ENCODE data around the gene MRPS30. TPM values are rescaled to one million over a fixed set of nuclear protein-coding genes. Genes with fewer than 3 reads are reported as not detected.

Gene MRPS30
- total RNA-seq (2021; ENCODE audit: unreplicated experiment) = 101 TPM
- 50.7 and 59.0 TPM in 2 replicates for polyA plus RNA-seq (2012)
- percentile 97 among the genes with signal in this experiment for Bru-seq, nascent RNA
- percentile 96 among the genes with signal in this experiment for BruChase-seq, experiment 1, labeled RNA remaining after a 6-hour chase
- BruChase-seq, experiment 2, labeled RNA remaining after a 2-hour chase = percentile 97 among the genes with signal in this experiment
- long read RNA-seq, transcript MRPS30-202 (5 exons, 1,678 nt) = major isoform, 174 of 188 reads
- long read RNA-seq, partial matches to known transcripts = 5 of 188 reads
- long read RNA-seq, other reads (novel, unspliced or antisense) = 9 of 188 reads

GRCh38 chr5:44808435-44809214 is at the start of gene MRPS30:
Gene MRPS30 (plus strand): TSS chr5:44808947. CDS start chr5:44808963, 16 bp downstream.
- Histone ChIP-seq H3K79me2 (ENCODE audit: insufficient read depth, low read length) (peaks cover 57% of the 10 kb centered on the region), H3K4me2 (ENCODE audit: low read length) (peak within 1 kb of the TSS; percentile 64), H4K20me1 (ENCODE audit: insufficient read depth) (peaks cover 3% of the 10 kb centered on the region; the same call in 1 of the 2 replicates), H3K9me3 (ENCODE audit: control insufficient read depth in 1 of 2, insufficient read depth in 1 of 2, low read depth in 1 of 2, low read length in 2 of 2) (no peaks in the 10 kb centered on the region), H3K4me3 (replicated peaks in 1 of 2; ENCODE audit: low read depth in 1 of 2, low read length in 2 of 2) (peak within 1 kb of the TSS; percentile 88 to 93), H3K36me3 (ENCODE audit: control insufficient read depth in 1 of 2, insufficient read depth in 2 of 2, low read length in 2 of 2) (peaks cover 28 to 30% of the 10 kb centered on the region in 2 experiments), H3K27ac (ENCODE audit: low read depth, low read length) (peak within 1 kb of the TSS; percentile 79), H2AFZ (ENCODE audit: low read depth, low read length, poor library complexity, severe bottlenecking) (no peak within 1 kb of the TSS), H3K27me3 (ENCODE audit: insufficient read depth, low read length) (no peaks in the 10 kb centered on the region), H3K9me2 (ENCODE audit: insufficient read depth) (no peaks in the 10 kb centered on the region), H3K4me1 (ENCODE audit: control insufficient read depth in 1 of 2, insufficient read depth in 2 of 2, low read length in 2 of 2) (peaks cover 10 to 23% of the 10 kb centered on the region in 2 experiments; a peak in 3 of 4 replicates), H3K9ac (ENCODE audit: low read length) (peak within 1 kb of the TSS; percentile 97)
- BruUV-seq (replicated peaks) = no TSS peak
- intact Hi-C loops (cut with micrococcal nuclease) = no loop called here
- ChIA-PET CTCF (no interaction called here), RAD21 (ENCODE audit: low non-redundant PET in 1 of 2, low total read pairs in 2 of 2, uncharacterized antibody in 2 of 2, unreplicated experiment in 2 of 2) (no interaction called here), POLR2A (no interaction called here)
- ATAC-seq (peak; percentile 92), DNase-seq (ENCODE audit: low read depth, low spot score) (peak; percentile 99)
- TF ChIP-seq, protein P1, sequence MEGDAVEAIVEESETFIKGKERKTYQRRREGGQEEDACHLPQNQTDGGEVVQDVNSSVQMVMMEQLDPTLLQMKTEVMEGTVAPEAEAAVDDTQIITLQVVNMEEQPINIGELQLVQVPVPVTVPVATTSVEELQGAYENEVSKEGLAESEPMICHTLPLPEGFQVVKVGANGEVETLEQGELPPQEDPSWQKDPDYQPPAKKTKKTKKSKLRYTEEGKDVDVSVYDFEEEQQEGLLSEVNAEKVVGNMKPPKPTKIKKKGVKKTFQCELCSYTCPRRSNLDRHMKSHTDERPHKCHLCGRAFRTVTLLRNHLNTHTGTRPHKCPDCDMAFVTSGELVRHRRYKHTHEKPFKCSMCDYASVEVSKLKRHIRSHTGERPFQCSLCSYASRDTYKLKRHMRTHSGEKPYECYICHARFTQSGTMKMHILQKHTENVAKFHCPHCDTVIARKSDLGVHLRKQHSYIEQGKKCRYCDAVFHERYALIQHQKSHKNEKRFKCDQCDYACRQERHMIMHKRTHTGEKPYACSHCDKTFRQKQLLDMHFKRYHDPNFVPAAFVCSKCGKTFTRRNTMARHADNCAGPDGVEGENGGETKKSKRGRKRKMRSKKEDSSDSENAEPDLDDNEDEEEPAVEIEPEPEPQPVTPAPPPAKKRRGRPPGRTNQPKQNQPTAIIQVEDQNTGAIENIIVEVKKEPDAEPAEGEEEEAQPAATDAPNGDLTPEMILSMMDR (IDR thresholded peaks at IDR 0.05 in 2 of 3, conservative IDR thresholded peaks at IDR 0.05 in 1 of 3; ENCODE audit: borderline replicate concordance in 1 of 3, insufficient read depth in 1 of 3, low read depth in 2 of 3, low read length in 2 of 3) = peak in 2 of 3 experiments; percentile 41 to 50; a peak in 3 of 6 replicates
- TF ChIP-seq RAD21 (IDR thresholded peaks at IDR 0.05; ENCODE audit: low read depth) (peak; percentile 33), SRF (IDR thresholded peaks at IDR 0.05; ENCODE audit: low read depth) (peak; percentile 49; the same call in 1 of the 2 replicates), EGR1 (IDR thresholded peaks at IDR 0.05; ENCODE audit: low read depth) (0 out of 2 replicates have a peak, but pooled peaks have one; percentile 11), MAX (IDR thresholded peaks at IDR 0.05) (peak; percentile 66), JUND (IDR thresholded peaks at IDR 0.05) (no peak), EZH2phosphoT487 (IDR thresholded peaks at IDR 0.05; ENCODE audit: borderline replicate concordance) (no peak), ZNF274 (IDR thresholded peaks at IDR 0.05; ENCODE audit: low read depth, low read length) (no peak), SIN3A (IDR thresholded peaks at IDR 0.05; ENCODE audit: low read depth) (peak; percentile 35; the same call in 1 of the 2 replicates), EZH2 (IDR thresholded peaks at IDR 0.05) (no peak), ZFX (IDR thresholded peaks at IDR 0.05) (peak; percentile 77), ELF1 (IDR thresholded peaks at IDR 0.05; ENCODE audit: borderline replicate concordance, low read depth) (peak; percentile 11; the same call in 1 of the 2 replicates), CEBPB (IDR thresholded peaks at IDR 0.05; ENCODE audit: low read depth) (peak; percentile 87), ZBTB33 (IDR thresholded peaks at IDR 0.05; ENCODE audit: extremely low read depth, insufficient replicate concordance, low read length) (no peak), TCF7L2 (IDR thresholded peaks at IDR 0.05; ENCODE audit: borderline replicate concordance, extremely low read depth, insufficient read depth, insufficient read length) (no peak), ATF3 (IDR thresholded peaks at IDR 0.05) (no peak), POLR2AphosphoS5 (IDR thresholded peaks at IDR 0.05; ENCODE audit: low read depth, low read length) (peak; percentile 77)

Measured in HCT116 (cell line).